ENCODE measurements around the gene PACRG.

The PACRG gene

DNA sequence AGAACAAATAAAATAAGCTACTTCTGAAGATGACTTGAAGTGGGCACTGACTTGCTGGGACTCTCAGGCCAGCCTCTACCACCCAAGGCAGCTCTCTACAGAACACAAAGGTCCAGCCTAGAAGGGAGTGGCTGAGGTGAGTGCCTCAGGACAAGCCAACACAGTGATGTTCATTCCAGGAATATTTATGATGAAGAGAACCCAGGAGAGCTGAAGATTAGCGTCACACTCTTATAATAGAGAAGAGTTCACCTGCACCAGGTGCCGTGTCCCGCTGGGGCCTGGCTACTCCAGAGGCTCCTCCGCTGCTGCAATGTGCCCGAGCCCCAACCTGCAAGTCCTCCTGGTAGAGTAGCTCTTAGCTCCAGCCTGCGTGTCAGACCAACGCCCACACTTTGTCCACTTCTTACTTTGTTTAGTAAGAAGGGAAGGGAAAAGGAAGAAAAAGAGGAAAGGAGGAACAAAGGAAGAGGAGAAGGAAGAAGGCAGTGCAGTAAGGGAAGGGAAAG lies 504.3 kb downstream of the PACRG start:
- TF ChIP-seq, protein P1, sequence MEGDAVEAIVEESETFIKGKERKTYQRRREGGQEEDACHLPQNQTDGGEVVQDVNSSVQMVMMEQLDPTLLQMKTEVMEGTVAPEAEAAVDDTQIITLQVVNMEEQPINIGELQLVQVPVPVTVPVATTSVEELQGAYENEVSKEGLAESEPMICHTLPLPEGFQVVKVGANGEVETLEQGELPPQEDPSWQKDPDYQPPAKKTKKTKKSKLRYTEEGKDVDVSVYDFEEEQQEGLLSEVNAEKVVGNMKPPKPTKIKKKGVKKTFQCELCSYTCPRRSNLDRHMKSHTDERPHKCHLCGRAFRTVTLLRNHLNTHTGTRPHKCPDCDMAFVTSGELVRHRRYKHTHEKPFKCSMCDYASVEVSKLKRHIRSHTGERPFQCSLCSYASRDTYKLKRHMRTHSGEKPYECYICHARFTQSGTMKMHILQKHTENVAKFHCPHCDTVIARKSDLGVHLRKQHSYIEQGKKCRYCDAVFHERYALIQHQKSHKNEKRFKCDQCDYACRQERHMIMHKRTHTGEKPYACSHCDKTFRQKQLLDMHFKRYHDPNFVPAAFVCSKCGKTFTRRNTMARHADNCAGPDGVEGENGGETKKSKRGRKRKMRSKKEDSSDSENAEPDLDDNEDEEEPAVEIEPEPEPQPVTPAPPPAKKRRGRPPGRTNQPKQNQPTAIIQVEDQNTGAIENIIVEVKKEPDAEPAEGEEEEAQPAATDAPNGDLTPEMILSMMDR (conservative IDR thresholded peaks at IDR 0.05; ENCODE audit: low read depth, low read length) = no peak
- no peak for DNase-seq (ENCODE audit: low read depth)

DNA sequence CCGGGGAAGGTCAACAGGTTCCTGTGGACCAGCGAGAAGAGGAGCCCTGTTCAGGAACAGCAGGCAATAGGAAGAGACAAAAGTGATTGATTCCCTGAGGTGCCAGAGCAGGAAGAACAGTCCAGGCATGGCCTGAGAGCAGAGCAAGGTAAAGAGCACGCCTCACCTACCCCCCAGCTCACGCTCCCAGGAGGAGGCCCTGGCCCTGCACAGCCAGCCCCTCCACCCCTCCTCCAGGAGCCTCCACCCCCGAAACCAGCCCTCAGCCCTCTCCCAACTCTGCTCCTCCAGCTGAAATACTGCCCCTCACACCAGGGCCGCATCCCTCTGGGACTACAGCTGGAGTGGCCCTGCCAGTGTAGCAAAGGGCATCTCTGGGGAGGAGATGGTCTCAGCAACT lies 504.9 kb downstream of the PACRG start:
- TF ChIP-seq, protein P1 (conservative IDR thresholded peaks at IDR 0.05; ENCODE audit: low read depth, low read length) = no peak
- DNase-seq (ENCODE audit: low read depth) = no peak
- no peak overlapping the region for H3K4me3 ChIP-seq (ENCODE audit: low read depth, low read length)

More for the DNA sequence above, 504.3 kb downstream of the PACRG start:
- H3K4me3 ChIP-seq (ENCODE audit: low read depth, low read length) = no peak overlapping the region

DNA sequence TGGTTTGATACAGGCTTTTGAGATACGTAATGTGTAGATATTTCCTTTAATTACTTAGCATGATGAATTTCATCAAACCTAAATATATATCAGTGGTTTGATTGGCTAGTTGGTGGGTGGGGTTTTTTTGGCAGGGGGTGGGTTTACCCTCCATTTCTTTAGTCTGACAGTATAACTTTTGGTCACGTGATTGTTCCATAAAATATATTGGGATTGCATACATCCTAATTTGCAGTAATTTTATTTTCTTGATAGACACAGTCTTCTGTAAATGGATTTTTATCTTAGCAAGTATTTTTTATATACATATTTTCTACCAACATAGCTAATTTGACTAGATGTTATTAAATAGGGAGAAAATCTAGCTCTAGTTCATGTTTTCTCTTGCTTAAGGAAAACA lies 509.3 kb downstream of the PACRG start:
- no peak overlapping the region for H3K4me3 ChIP-seq (ENCODE audit: low read depth, low read length)
- TF ChIP-seq, protein P1 (conservative IDR thresholded peaks at IDR 0.05; ENCODE audit: low read depth, low read length) = no peak
- DNase-seq (ENCODE audit: low read depth) = no peak

DNA sequence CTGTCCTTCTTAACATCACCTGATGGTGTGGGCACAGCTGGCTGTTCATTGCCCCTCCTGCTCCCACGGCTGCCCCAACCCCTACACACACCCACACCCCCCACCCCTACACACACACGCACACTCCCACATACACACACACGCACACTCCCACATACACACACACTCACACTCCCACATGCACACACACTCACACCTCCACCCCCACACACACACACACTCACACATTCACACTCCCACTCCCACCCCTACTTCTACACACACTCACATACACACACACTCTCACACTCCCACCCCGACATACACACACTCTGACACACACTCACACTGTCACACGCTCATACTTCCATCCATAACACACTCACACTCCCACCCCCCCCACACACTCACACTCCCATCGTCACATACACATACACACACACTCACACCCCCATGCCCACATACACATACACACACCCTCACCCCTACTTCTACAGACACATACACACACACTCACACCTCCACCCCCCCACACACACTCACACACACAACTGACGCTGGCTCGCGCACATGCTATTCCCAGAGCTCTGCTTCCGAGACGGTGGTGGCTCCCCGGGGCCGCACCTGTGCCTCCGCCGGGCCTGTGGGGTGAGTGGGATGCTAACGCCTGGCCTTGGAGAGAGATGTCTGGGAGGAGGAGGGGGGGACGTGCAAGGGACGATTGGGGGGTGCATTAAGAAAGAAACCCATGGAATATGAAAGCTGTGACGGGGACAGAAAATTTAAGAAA lies 512.0 kb downstream of the PACRG start:
- no peak for DNase-seq (ENCODE audit: low read depth)
- TF ChIP-seq, protein P1 (conservative IDR thresholded peaks at IDR 0.05; ENCODE audit: low read depth, low read length) = no peak
- no peak overlapping the region for H3K4me3 ChIP-seq (ENCODE audit: low read depth, low read length)

DNA sequence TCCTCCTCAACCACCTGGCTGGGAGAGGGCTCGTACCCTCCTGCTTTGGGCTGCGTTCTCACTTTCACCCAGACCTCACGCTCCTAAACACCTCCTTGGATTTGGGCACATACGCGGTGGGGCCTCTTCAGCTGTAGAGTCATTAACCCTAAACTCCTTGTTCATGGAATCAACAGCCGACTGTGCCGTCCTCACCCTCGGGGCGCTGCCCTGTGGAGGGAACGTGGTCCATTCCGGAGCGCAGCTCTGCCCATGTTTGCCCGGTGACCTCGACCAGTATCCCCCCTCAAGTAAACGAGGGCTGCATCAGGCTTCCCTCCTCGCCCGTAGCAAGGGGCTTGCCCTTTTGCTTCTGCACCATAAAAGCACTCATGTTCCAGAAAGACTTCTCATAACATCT lies 512.8 kb downstream of the PACRG start:
- no peak overlapping the region for H3K4me3 ChIP-seq (ENCODE audit: low read depth, low read length)
- no peak for DNase-seq (ENCODE audit: low read depth)
- TF ChIP-seq, protein P1 (conservative IDR thresholded peaks at IDR 0.05; ENCODE audit: low read depth, low read length) = no peak

DNA sequence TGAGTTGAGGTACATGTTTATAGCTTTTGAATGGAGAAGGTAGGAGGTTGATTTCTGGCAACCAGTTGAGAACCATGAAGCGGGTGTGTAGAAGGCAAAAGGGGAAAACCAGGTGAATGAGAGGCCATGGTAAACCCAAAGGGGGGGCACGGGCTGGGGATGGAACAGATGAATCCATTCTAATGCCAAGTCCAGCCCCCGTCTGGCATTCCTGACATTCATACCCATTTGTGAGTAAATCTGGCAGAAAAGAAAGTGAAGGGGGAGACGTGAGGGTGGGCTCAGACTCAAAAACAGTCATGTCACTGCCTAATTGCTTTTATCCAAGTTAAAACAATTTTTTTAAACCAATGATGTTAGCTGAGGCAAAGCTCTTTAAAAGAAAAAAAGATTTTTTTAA lies 513.9 kb downstream of the PACRG start:
- DNase-seq (ENCODE audit: low read depth) = no peak
- TF ChIP-seq, protein P1 (conservative IDR thresholded peaks at IDR 0.05; ENCODE audit: low read depth, low read length) = no peak
- no peak overlapping the region for H3K4me3 ChIP-seq (ENCODE audit: low read depth, low read length)

DNA sequence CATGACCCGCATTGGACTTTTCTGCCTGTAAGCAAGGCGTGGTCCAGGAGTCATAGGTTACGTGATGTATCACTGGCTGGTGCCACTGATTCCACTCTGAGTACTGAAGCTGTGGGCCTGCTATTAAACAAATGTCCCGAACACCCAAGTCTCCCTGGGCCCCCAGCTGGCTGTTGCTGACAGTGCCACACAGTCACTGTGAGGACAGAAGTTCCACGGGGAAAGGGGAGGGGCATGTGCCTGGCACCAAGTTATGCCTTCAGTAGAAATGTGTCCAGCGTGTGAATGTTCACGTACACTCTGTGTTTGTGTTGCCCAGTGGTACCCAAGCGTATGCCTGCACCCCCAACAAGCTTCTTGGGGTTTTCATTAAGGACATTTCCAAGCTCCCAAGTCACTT lies 515.3 kb downstream of the PACRG start:
- TF ChIP-seq, protein P1 (conservative IDR thresholded peaks at IDR 0.05; ENCODE audit: low read depth, low read length) = no peak
- no peak overlapping the region for H3K4me3 ChIP-seq (ENCODE audit: low read depth, low read length)
- DNase-seq (ENCODE audit: low read depth) = no peak

Measured in choroid plexus epithelial cell (primary cell).